ENCODE data around the gene PCDHA6.
A peak's percentile ranks its signal among the peaks of the same experiment; 100 is the strongest.
"Not testable (repeated sequence)": the region's sequence is repeated elsewhere in the genome, so short reads cannot be mapped to it uniquely, and the experiment has no call there.

PCDHA6 gene

GRCh38 chr5:140822281-140822629 lies 5.5 kb upstream of the PCDHA6 start:
- peaks cover 74% of the 10 kb centered on the region for H3K36me3 Mint-ChIP-seq (ENCODE audit: low read depth)
- peaks cover 5% of the 10 kb centered on the region for H3K4me1 Mint-ChIP-seq
- H3K27me3 Mint-ChIP-seq (ENCODE audit: low read depth): no peaks in the 10 kb centered on the region

GRCh38 chr5:140822969-140823368 lies 4.8 kb upstream of the PCDHA6 start:
- Mint-ChIP-seq H3K9me3 (peaks cover 44% of the 10 kb centered on the region), H3K36me3 (ENCODE audit: low read depth) (peaks cover 73% of the 10 kb centered on the region)
- not testable (repeated sequence) for H3K4me3 Mint-ChIP-seq; H3K4me1 Mint-ChIP-seq; H3K27ac Mint-ChIP-seq; H3K27me3 Mint-ChIP-seq (ENCODE audit: low read depth)

More at GRCh38 chr5:140822281-140822629, 5.5 kb upstream of the PCDHA6 start:
- Mint-ChIP-seq H3K4me3 (no peak overlapping the region), H3K27ac (no peak overlapping the region), H3K9me3 (peaks cover 43% of the 10 kb centered on the region)
- no peak for TF ChIP-seq CTCF (IDR thresholded peaks at IDR 0.05; ENCODE audit: unreplicated experiment in 3 of 3)

GRCh38 chr5:140823475-140823874 lies 4.3 kb upstream of the PCDHA6 start:
- peaks cover 45% of the 10 kb centered on the region for H3K9me3 Mint-ChIP-seq
- H3K4me3 Mint-ChIP-seq: no peak overlapping the region
- peaks cover 8% of the 10 kb centered on the region for H3K4me1 Mint-ChIP-seq
- H3K27me3 Mint-ChIP-seq (ENCODE audit: low read depth): no peaks in the 10 kb centered on the region
- peaks cover 73% of the 10 kb centered on the region for H3K36me3 Mint-ChIP-seq (ENCODE audit: low read depth)
- no peak overlapping the region for H3K27ac Mint-ChIP-seq
- no peak for TF ChIP-seq CTCF (IDR thresholded peaks at IDR 0.05; ENCODE audit: unreplicated experiment in 3 of 3)

GRCh38 chr5:140828362-140828737 lies 590 bp downstream of the PCDHA6 start:
- no peaks in the 10 kb centered on the region for H3K27me3 Mint-ChIP-seq (ENCODE audit: low read depth)
- H3K4me3 Mint-ChIP-seq: peak overlapping the region; percentile 86 to 93 (median 91)
- peak; percentile 23 to 40 (median 26) for TF ChIP-seq CTCF (IDR thresholded peaks at IDR 0.05; ENCODE audit: unreplicated experiment in 3 of 3)
- peak overlapping the region; percentile 80 to 96 (median 93) for H3K27ac Mint-ChIP-seq
- H3K9me3 Mint-ChIP-seq: peaks cover 55% of the 10 kb centered on the region
- peaks cover 10% of the 10 kb centered on the region for H3K4me1 Mint-ChIP-seq
- H3K36me3 Mint-ChIP-seq (ENCODE audit: low read depth): peaks cover 81% of the 10 kb centered on the region

GRCh38 chr5:140829511-140830501 lies 2.0 kb downstream of the PCDHA6 start:
- not testable (repeated sequence) for H3K27me3 Mint-ChIP-seq (ENCODE audit: low read depth); H3K27ac Mint-ChIP-seq; H3K4me3 Mint-ChIP-seq
- H3K9me3 Mint-ChIP-seq: peaks cover 58% of the 10 kb centered on the region
- peaks cover 88% of the 10 kb centered on the region for H3K36me3 Mint-ChIP-seq (ENCODE audit: low read depth)
- peaks cover 10% of the 10 kb centered on the region for H3K4me1 Mint-ChIP-seq

GRCh38 chr5:140833993-140834392 lies 6.2 kb downstream of the PCDHA6 start, which contains the start of gene PCDHA7:
Gene PCDHA7 (plus strand): TSS chr5:140834269. CDS start chr5:140834384, 115 bp downstream.
- H3K9me3 Mint-ChIP-seq: peaks cover 53% of the 10 kb centered on the region
- no peak within 1 kb of the TSS for H3K4me3 Mint-ChIP-seq
- H3K36me3 Mint-ChIP-seq (ENCODE audit: low read depth): peaks cover 85% of the 10 kb centered on the region
- no peaks in the 10 kb centered on the region for H3K27me3 Mint-ChIP-seq (ENCODE audit: low read depth)
- H3K27ac Mint-ChIP-seq: no peak within 1 kb of the TSS
- TF ChIP-seq CTCF (IDR thresholded peaks at IDR 0.05; ENCODE audit: unreplicated experiment in 3 of 3): no peak
- H3K4me1 Mint-ChIP-seq: no peaks in the 10 kb centered on the region

- H3K27ac Mint-ChIP-seq; H3K4me1 Mint-ChIP-seq; H3K27me3 Mint-ChIP-seq (ENCODE audit: low read depth); H3K4me3 Mint-ChIP-seq: not testable (repeated sequence)
- peaks cover 84% of the 10 kb centered on the region for H3K36me3 Mint-ChIP-seq (ENCODE audit: low read depth)
- peaks cover 52% of the 10 kb centered on the region for H3K9me3 Mint-ChIP-seq
Observed at GRCh38 chr5:140834439-140835008, 6.8 kb downstream of the PCDHA6 start.

Data from nephron (organoid).